HG02610 (cell line): Measurements from ENCODE around the gene EXOC1.
"Not testable (repeated sequence)": the region's sequence is repeated elsewhere in the genome, so short reads cannot be mapped to it uniquely, and the experiment has no call there.

Source experiments
- ATAC-seq: cut with Tn5 transposase; IDR thresholded peaks from one replicate; pipeline ENCODE4 v1.9.1; 2021; ENCODE audit warnings: mild to moderate bottlenecking, moderate library complexity; ENCODE audit not compliant: unreplicated experiment

Gene EXOC1, protein sequence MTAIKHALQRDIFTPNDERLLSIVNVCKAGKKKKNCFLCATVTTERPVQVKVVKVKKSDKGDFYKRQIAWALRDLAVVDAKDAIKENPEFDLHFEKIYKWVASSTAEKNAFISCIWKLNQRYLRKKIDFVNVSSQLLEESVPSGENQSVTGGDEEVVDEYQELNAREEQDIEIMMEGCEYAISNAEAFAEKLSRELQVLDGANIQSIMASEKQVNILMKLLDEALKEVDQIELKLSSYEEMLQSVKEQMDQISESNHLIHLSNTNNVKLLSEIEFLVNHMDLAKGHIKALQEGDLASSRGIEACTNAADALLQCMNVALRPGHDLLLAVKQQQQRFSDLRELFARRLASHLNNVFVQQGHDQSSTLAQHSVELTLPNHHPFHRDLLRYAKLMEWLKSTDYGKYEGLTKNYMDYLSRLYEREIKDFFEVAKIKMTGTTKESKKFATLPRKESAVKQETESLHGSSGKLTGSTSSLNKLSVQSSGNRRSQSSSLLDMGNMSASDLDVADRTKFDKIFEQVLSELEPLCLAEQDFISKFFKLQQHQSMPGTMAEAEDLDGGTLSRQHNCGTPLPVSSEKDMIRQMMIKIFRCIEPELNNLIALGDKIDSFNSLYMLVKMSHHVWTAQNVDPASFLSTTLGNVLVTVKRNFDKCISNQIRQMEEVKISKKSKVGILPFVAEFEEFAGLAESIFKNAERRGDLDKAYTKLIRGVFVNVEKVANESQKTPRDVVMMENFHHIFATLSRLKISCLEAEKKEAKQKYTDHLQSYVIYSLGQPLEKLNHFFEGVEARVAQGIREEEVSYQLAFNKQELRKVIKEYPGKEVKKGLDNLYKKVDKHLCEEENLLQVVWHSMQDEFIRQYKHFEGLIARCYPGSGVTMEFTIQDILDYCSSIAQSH

DNA sequence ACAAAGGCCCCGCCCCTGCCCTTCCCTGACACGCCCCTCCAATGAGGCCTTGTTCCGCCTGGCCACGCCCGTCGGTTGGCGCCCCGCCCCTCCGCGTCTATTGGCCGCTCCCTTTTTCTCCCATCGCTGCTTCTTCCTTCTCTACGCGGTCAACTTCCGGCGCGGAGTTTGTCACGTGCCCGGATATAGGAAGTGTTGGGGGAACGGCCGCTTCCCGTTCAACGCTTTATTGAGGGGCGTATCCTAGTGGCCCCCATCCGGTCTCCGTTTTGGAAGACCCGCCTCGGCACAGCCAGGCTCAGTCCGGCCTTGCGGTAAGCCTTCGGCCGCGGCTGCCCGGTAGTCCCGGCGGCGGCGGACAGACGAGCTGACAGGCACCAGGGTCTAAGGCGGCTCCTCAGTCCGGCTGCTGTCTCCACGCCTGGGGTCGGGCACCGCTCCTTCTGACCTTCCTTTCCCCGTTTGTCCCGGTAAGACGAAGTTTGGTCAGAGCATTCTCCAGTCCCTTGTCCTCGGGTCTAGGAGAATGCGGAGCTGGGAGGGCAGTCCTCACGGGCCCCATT is at the start of gene EXOC1:
EXOC1 (plus strand) TSS at position 165 of the 563 bp plus-strand sequence. CDS start 4,676 bp downstream, outside the sequence.
- ATAC-seq = peak; percentile 99

DNA sequence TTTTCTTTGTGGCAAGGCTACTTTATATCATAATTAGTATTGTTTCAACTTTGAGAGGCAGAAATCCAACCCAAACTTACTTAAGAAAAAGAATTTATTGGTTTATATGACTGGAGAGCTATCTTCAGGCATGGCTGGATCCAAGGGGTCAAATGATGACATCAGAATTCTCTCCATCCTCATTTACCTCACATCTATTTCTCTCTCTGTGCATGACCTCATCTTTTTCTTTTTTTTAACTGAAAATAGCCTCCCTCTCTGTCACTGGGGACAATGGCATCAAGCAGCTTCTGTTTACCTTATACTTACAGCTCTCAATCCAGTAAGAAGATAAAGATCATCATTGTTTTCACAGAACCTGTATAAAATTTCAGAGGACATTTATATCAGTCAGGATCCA is 45.9 kb upstream of the EXOC1 start:
- no peak for ATAC-seq

DNA sequence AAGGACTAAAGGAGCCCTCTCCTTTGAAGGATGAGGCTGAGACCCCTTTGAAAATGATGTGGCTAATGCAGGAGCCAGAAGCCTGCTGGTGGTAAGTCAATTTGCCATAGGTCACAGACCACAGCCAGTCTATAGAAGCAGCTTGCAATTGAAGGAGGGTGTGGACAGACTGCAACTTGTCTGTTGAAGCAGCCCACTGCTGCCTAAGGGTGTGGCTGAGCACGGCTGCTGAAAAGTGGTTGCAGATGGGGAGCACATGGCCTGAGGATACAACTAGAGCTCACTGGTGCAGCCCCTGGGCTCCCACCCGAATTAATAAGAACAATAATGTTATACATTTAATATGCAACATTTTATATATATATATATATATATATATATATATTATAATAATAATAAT is 45.3 kb upstream of the EXOC1 start:
- no peak for ATAC-seq

DNA sequence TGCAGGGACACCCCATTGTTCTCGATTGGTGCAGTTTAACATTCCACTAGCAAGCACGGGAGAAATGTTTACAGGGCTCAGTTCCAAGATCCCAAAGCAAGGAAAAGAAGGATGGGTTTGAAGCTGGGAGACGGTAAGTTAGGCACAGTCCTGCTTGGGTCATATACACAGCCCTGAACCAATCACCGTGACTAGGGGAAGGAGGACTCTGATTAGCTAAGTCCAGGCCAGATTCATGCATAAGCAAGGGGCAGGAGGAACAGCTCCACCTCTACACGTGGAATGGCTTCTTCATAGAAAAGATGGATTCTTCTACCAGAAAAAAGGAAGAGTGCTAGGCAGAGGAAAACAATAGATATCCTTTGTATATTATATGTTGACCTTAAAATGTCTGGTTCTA is 44.8 kb upstream of the EXOC1 start:
- no peak for ATAC-seq

DNA sequence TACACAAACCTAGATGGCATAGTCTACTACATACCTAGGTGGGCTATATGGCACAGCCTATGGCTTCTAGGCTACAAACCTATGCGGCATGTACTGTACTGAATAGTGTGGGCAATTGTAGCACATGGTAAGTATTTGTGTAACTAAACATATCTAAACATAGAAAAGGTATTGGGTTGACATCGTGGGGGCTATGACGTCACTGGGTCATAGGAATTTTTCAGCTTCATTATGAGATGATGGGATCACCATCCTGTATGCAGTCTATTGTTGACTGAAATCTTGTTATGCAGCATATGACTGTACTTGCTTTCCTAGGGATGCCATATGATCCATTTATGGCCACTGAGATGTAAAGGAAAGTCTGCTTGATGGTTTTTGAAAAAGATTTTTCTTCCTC is 35.8 kb upstream of the EXOC1 start:
- ATAC-seq = no peak

DNA sequence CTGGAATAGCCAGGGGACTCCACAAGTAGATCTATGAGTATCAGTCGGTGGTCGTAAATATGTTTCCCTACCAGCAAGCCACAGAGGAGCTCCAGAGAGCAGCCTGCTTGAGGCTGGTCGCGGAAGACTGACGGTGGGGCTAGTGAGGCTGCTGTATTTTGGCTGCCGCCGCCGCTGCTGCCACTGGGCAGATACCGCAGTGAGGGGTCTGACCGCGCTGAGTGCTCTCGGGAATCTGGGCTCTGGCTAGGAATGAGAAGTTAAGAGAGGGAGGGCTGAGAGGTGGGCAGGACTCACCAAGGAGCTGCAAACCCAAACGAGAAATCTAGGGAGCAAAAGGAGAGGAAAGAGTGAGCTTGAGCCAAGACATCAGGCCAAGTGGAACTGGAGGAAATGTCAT is 33.8 kb upstream of the EXOC1 start, which contains the start of gene EXOC1L:
EXOC1L (plus strand) TSS at position 157 of the 400 bp plus-strand sequence; CDS start at position 394, 237 bp downstream.
- ATAC-seq = no peak

DNA sequence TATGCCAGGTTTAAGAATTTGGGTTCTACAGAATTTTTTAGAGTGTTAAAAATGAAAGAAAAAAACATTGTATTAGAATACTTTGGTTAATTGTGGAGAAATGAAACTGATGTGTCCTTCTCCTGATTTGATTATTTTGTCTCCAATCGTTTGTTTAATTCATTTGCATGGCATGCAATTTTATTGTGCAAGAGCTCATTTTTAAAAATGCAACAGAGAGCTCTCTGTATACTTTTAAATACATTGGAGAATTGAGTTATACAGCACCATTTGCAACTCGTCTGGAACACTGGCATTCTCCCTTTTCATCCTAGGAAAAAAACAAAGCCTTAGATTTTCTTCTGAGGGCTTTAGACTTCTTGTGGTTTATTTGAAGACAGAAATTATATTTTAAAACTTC is 33.2 kb upstream of the EXOC1 start:
- ATAC-seq = no peak

DNA sequence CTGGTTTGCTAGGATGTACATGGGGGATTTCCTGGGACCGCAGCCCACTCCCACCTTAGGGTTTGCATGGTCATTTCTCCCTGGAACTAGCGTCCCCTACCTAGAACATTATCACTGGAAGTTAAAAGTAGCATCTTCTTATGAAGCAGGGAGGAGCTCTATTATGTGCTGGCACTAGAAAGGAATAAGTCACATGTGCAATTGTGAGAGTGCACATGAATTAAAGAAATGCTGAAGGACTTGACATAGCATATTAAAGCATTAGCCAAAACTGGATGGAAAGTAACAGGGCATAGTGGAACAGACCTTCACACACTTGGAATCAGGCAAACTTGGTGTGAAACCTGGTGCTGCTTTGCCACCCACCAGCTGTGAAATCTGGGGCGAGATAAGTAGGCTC is 31.1 kb upstream of the EXOC1 start:
- ATAC-seq = no peak

DNA sequence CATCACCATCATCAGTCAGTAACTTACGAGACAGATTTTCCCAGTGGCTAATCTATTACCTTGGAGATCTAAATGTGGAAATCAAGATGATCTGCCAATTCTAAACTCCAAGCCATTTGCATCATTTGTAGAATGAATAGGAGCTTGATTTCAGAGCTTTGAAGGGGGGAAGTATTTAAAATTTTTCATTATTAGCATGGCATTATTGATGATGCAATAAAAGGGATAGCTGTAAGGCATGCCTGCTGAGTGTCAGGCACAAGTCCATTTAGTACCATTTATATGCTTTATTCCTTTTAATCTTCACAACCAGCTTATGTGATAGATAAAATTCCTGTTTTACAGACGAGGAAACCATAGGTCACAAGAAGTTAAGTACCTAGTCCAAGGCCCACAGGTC is 28.6 kb upstream of the EXOC1 start:
- no peak for ATAC-seq

DNA sequence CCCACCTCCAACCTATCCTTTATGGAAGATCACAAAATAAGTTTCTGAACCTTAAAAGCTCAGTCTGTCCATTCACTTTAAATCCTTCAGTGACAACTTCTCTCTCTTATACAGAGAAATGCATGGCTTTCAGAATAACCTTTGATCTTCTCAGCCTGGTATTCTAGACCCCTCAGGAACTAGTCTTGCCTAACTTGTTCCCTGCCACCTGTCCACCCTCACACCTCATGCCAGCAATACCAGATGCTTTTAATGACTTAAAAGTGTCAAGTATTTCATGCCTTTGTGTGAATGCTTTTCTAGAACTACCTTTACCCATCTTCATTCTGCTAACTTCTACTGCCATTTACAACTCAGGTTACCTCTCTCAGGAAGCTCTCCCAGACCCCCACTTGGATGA is 26.5 kb upstream of the EXOC1 start:
- no peak for ATAC-seq

DNA sequence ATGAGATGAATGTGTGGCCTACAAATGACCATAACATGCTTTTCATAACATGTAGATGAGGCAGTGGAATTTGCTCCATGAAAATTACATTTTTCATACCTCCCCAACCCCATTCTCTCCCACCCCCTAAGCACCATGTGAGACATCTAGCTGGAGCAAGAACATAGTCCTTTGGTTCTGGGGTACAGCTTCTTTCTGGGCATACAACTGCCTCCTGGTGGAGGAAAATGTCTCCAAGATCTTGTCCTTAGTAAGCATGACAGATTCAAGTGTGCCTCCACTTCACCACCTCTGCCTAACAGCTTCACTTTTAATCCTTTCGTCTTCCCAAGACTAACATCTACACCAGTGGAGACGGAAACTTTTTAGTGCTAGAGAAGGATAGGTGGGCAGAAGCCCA is 25.9 kb upstream of the EXOC1 start:
- no peak for ATAC-seq

DNA sequence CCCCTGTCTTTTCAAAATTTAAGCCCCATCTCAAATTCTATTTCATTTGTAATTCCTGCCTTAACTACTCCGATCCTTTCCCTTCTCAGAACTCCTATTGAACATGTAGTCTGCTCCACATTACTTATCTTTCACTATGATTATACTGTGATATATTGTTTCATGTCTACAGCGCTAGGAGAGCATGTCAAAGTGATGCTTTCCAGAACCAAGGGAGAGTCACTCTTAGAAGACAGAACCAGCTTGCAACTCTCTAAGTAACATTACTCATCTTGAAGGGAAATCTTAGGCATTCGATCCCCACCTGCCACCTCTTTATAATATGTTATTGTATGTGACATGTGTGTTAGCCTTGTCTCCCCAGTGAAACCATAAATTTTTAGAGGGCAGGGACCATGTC is 23.4 kb upstream of the EXOC1 start:
- ATAC-seq = no peak

DNA sequence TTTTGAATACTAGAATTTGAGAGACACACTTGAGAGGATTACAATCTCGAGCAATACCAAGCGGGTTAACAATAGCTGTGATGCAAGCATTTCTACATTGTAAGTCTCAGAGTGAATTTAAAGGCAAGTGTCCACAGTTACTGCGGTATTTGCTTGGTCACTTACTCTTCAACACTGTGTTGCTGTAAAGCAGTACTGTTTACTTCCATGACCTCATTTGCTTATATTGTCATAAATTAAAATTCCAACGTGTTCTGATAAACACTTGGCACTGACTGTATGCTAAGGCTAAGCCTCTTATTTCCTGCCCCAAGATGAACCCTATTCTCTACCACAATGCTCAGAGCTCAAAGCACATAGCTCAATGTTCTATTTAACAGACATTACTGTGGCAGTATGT is 22.7 kb upstream of the EXOC1 start:
- ATAC-seq = no peak

DNA sequence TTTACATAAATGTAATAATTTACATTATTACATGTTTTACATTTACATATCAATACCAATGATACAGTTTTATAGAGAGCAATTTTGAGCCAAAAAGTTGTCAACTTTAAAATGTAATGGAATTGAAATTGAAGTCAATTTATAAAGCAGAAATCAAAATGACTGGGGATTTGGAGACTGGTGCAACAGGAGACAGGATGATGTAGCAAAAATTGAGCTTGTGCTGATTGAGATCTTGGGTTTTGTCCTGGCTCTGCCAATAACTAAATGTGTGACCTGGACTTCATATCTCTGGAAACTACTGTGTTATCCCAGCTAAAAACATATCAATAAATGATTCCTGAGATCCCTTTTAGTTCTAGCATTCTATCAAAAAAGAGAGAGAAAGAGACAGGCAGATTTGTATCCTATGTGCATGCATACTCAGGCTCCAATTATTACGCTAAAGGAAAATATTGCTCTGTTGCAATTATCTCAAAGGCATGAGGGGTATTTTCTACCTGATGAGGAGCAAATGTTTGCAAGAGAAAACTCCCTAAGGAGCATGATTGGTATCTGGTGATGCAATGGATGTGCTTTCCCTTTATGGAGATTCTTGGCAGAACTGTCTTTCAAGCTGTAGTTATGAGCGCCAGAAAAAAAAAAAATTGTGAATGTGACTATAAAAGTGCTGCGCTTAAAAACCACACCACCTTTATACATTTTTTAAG is 19.2 kb upstream of the EXOC1 start:
- no peak for ATAC-seq

DNA sequence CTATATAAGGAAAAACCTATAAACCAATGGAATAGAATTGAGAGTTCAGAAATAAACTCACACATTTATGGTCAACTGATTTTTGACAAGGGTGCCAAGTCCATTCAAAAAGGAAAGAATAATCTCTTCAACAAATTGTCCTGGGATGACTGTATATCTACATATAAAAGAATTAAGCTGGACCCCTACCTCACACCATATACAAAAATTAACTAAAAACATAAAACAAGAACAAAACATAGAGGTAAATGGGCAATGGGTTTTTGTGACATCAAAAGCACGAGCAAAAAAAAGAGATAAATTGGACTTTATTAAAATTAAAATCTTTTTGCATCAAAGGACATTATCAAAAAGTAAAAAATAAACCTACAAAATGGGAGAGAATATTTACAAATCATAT is 15.5 kb upstream of the EXOC1 start:
- no peak for ATAC-seq

DNA sequence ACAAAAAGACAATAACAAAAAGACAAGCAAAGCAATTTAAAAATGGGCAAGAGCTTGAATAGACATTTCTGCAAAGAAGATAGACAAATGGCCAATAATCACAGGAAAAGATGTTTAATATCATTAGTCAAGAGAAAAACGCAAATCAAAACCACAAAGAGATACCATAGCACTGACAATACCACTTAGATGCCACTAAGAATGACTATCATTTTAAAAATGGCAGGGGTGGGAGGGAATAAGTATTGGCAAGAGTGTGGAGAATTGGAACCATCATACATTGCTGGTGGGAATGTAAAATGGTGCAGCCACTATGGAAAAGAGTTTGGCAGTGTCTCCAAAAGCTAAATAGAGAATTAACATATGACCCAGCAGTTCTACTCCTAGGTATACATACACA is 15.1 kb upstream of the EXOC1 start:
- no peak for ATAC-seq

DNA sequence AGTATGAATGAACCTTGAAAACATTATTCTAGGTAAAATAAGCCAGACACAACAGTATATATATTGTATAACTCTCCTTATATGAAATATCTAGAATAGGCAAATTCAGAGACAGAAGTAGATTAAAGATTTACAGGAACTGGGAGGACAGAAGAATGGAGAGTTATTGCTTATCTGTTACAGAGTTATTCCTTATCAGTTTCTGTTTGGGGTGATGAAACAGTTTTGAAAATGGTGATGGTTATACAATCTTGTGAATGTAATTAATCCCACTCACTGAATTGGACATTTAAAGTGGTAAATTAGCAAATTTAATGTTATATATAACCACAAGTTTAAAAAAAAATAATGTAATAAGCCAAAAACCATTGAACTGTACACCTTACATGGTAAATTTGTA is 14.5 kb upstream of the EXOC1 start:
- ATAC-seq = no peak

DNA sequence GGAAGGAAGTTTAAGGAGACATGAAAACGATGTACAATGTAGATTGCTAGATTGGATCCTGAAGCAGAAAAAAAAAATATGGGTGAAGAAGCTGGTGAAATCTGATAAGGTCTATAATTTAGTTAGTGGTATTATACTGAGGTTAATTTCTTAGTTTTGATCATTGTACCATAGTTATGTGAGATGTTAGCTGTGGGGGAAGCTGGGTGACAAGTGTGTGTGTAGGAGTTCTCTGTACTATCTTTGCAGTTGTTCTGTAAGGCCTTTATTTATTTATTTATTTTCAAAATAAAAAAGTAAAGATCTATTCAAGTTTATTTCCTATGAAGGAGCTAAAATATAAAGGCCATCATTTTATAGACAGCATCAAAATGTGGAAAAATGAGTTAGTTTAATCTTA is 12.5 kb upstream of the EXOC1 start:
- ATAC-seq = no peak

DNA sequence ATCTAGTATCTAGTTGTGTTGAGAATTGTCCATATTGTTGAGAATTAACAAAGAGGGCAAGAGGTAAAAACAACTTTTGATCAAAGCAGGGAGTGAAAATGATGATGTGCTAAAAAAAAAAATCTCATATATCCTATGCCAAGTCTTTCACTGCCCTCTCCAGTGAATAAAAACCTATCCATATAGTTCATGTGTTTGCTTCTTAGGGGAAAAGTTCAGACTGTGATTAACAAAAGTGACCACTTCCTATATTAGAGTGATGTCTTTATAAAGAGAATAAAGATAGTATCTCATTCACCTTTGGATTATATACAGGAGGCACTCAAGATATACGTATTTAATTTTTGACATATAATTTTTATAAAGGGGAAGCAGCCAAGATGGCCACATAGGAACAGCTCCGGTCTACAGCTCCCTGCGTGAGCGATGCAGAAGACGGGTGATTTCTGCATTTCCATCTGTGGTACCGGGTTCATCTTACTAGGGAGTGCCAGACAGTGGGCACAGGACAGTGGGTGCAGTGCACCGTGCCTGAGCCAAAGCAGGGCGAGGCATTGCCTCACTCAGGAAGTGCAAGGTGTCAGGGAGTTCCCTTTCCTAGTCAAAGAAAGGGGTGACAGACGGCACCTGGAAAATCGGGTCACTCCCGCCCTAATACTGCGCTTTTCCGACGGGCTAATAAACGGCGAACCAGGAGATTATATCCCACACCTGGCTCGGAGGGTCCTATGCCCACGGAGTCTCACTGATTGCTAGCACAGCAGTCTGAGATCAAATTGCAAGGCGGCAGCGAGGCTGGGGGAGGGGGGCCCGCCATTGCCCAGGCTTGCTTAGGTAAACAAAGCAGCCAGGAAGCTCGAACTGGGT is 11.8 kb upstream of the EXOC1 start:
- ATAC-seq = not testable (repeated sequence)

DNA sequence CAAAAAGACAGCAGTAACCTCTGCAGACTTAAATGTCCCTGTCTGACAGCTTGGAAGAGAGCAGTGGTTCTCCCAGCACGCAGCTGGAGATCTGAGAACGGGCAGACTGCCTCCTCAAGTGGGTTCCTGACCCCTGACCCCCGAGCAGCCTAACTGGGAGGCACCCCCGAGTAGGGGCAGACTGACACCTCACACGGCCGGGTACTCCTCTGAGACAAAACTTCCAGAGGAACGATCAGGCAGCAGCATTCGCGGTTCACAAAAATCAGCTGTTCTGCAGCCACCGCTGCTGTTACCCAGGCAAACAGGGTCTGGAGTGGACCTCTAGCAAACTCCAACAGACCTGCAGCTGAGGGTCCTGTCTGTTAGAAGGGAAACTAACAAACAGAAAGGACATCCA is 11.1 kb upstream of the EXOC1 start:
- not testable (repeated sequence) for ATAC-seq
